HCT116 (cell line): ENCODE results near the gene CD3G. TPM values are rescaled to one million over a fixed set of nuclear protein-coding genes. Genes with fewer than 3 reads are reported as not detected.

ENCODE experiments used
- ATAC-seq: fragments of 200-7000 bp; cut with Tn5 transposase; 2 replicates; pipeline ENCODE4 v1.9.1; 2020; ENCODE audit warnings: mild to moderate bottlenecking, moderate library complexity
- BruUV-seq: library from RNA; stranded (reverse); fragments of 400-500 nt; replicated peaks from 2 replicates; lab custom pipeline; 2021; lab: Mats Ljungman, UMichigan
- CTCF ChIA-PET: fragments of 300-600 bp; sonication (Branson Sonifier 250); formaldehyde crosslinking; loops from one replicate; lab custom pipeline; 2021; ENCODE audit warnings: antibody characterized with exemption; lab: Charles Lee
- POLR2A ChIA-PET: fragments of 300-600, 350-600 bp; sonication (Branson Sonifier 250); formaldehyde crosslinking; loops from one replicate; lab custom pipeline; 2021; ENCODE audit warnings: antibody characterized with exemption; lab: Charles Lee
- RAD21 ChIA-PET, 2 experiments: fragments of 300-600 bp; sonication (Branson Sonifier 250); formaldehyde crosslinking; loops; one replicate each; lab custom pipeline; 2023; ENCODE audit warnings: low total read pairs in 2 of 2; ENCODE audit not compliant: uncharacterized antibody in 2 of 2, unreplicated experiment in 2 of 2, low non-redundant PET in 1 of 2; lab: Charles Lee
- DNase-seq: peaks from one replicate; pipeline ENCODE4 v3.0.0-alpha.2; 2010; ENCODE audit warnings: low read depth, low spot score
- H2AFZ ChIP-seq: fragments of 200-600 bp; shearing (Covaris generic), sonication (generic); 2 replicates; pipeline ENCODE4 v1.6.1; 2017; ENCODE audit warnings: low read depth, mixed run types, mixed read lengths, antibody characterized with exemption, low read length; ENCODE audit not compliant: poor library complexity, severe bottlenecking
- H3K27ac ChIP-seq: 2 replicates; pipeline ENCODE4 v1.5.1; 2012; ENCODE audit warnings: low read depth, low read length
- H3K27me3 ChIP-seq: fragments of 200-600 bp; sonication (generic); 2 replicates; pipeline ENCODE4 v1.6.1; 2016; ENCODE audit warnings: mixed run types, low read length, mixed read lengths; ENCODE audit not compliant: insufficient read depth
- H3K36me3 ChIP-seq, 2 experiments: fragments of 200-500 bp in 1 of 2; fragments of 200-600 bp in 1 of 2; sonication (Bioruptor generic) in 1 of 2; sonication (generic) in 1 of 2; 2 replicates each; pipeline versions ENCODE4 v1.5.1 to v1.6.1; 2014 to 2016; ENCODE audit warnings: low read length in 2 of 2, inconsistent platforms in 1 of 2, mixed read lengths in 1 of 2, mixed run types in 1 of 2; ENCODE audit not compliant: insufficient read depth in 2 of 2, control insufficient read depth in 1 of 2
- H3K4me1 ChIP-seq, 2 experiments: fragments of 200-600 bp in 1 of 2; sonication (generic) in 1 of 2; 2 replicates each; pipeline versions ENCODE4 v1.5.1 to v1.6.1; 2012 to 2017; ENCODE audit warnings: low read length in 2 of 2, inconsistent platforms in 1 of 2, mild to moderate bottlenecking in 1 of 2, mixed read lengths in 1 of 2, mixed run types in 1 of 2, moderate library complexity in 1 of 2; ENCODE audit not compliant: insufficient read depth in 2 of 2, control insufficient read depth in 1 of 2
- H3K4me2 ChIP-seq: fragments of 200-600 bp; sonication (generic); 2 replicates; pipeline ENCODE4 v1.6.1; 2017; ENCODE audit warnings: mixed run types, low read length, mixed read lengths
- H3K4me3 ChIP-seq, 2 experiments: fragments of 200-600 bp in 1 of 2; sonication (generic) in 1 of 2; replicated peaks in 1 of 2; 2 replicates each; pipeline ENCODE4 v1.5.1; 2011 to 2016; ENCODE audit warnings: low read length in 2 of 2, control low read depth in 1 of 2, low read depth in 1 of 2, mild to moderate bottlenecking in 1 of 2, mixed read lengths in 1 of 2, mixed run types in 1 of 2
- H3K79me2 ChIP-seq: fragments of 200-600 bp; sonication (generic); 2 replicates; pipeline ENCODE4 v1.6.1; 2017; ENCODE audit warnings: mild to moderate bottlenecking, mixed run types, low read length, moderate library complexity, mixed read lengths; ENCODE audit not compliant: insufficient read depth
- H3K9ac ChIP-seq: fragments of 200-600 bp; sonication (generic); 2 replicates; pipeline ENCODE4 v1.6.1; 2016; ENCODE audit warnings: low read length, mixed read lengths
- H3K9me2 ChIP-seq: fragments of 200-600 bp; sonication (generic), shearing (Covaris generic); 2 replicates; pipeline ENCODE4 v1.6.1; 2017; ENCODE audit warnings: mixed run types, mild to moderate bottlenecking, moderate library complexity; ENCODE audit not compliant: insufficient read depth
- H3K9me3 ChIP-seq, 2 experiments: fragments of 200-500 bp in 1 of 2; fragments of 200-600 bp in 1 of 2; sonication (Bioruptor generic) in 1 of 2; sonication (generic) in 1 of 2; 2 replicates each; pipeline ENCODE4 v1.6.1; 2014 to 2017; ENCODE audit warnings: low read length in 2 of 2, mixed read lengths in 2 of 2, inconsistent platforms in 1 of 2, low read depth in 1 of 2, mild to moderate bottlenecking in 1 of 2, mixed run types in 1 of 2, moderate library complexity in 1 of 2; ENCODE audit not compliant: control insufficient read depth in 1 of 2, insufficient read depth in 1 of 2
- H4K20me1 ChIP-seq: fragments of 200-600 bp; sonication (generic), shearing (Covaris generic); 2 replicates; pipeline ENCODE4 v1.6.1; 2017; ENCODE audit warnings: mixed run types, mild to moderate bottlenecking, moderate library complexity; ENCODE audit not compliant: insufficient read depth
- CBX3 ChIP-seq: IDR thresholded peaks from 2 replicates; pipeline ENCODE4 v1.6.1; 2012; ENCODE audit warnings: low read depth
- CEBPB ChIP-seq: IDR thresholded peaks from 2 replicates; pipeline ENCODE4 v1.6.1; 2012; ENCODE audit warnings: low read depth
- EGR1 ChIP-seq: IDR thresholded peaks from 2 replicates; pipeline ENCODE4 v1.6.1; 2012; ENCODE audit warnings: low read depth
- ELF1 ChIP-seq: IDR thresholded peaks from 2 replicates; pipeline ENCODE4 v1.6.1; 2012; ENCODE audit warnings: low read depth, borderline replicate concordance
- EZH2phosphoT487 ChIP-seq: fragments of 200-600 bp; IDR thresholded peaks from 2 replicates; pipeline ENCODE4 v1.6.1; 2018; ENCODE audit warnings: antibody characterized with exemption, borderline replicate concordance
- FOSL1 ChIP-seq: IDR thresholded peaks from 2 replicates; pipeline ENCODE4 v1.6.1; 2012; ENCODE audit warnings: low read depth
- POLR2A ChIP-seq: IDR thresholded peaks from 2 replicates; pipeline ENCODE4 v1.7.0; 2011; ENCODE audit warnings: borderline replicate concordance; ENCODE audit not compliant: insufficient read depth, insufficient read length; ENCODE audit errors: extremely low read depth
- POLR2AphosphoS5 ChIP-seq: IDR thresholded peaks from 2 replicates; pipeline ENCODE4 v1.6.1; 2011; ENCODE audit warnings: mild to moderate bottlenecking, low read depth, low read length, moderate library complexity
- SIN3A ChIP-seq: IDR thresholded peaks from 2 replicates; pipeline ENCODE4 v1.6.1; 2012; ENCODE audit warnings: low read depth
- SP1 ChIP-seq: IDR thresholded peaks from 2 replicates; pipeline ENCODE4 v1.6.1; 2012; ENCODE audit warnings: low read depth
- SRF ChIP-seq: IDR thresholded peaks from 2 replicates; pipeline ENCODE4 v1.6.1; 2012; ENCODE audit warnings: low read depth
- YY1 ChIP-seq: IDR thresholded peaks from 2 replicates; pipeline ENCODE4 v1.6.1; 2011; ENCODE audit warnings: low read length, low read depth, moderate library complexity, mild to moderate bottlenecking; ENCODE audit not compliant: insufficient replicate concordance; ENCODE audit errors: extremely low read depth
- ZFX ChIP-seq: fragments of 450-650 bp; IDR thresholded peaks from 2 replicates; pipeline ENCODE4 v1.6.1; 2017
- ZNF274 ChIP-seq: fragments of 200-500 bp; sonication (Bioruptor generic); IDR thresholded peaks from 2 replicates; pipeline ENCODE4 v1.6.1; 2014; ENCODE audit warnings: mild to moderate bottlenecking, low read depth, low read length, inconsistent platforms
- intact Hi-C: fragments of 100-400 bp; cut with micrococcal nuclease; formaldehyde crosslinking; loops from 2 replicates; pipeline ENCODE4 v1.10.0; 2022
- total RNA-seq: library from RNA; stranded (reverse); gene quantifications from one replicate; pipeline ENCODE4 v1.2.1, GENCODE V29; 2021; ENCODE audit not compliant: unreplicated experiment
- TF ChIP-seq, protein P1 (sequence below): IDR thresholded peaks from 2 replicates; pipeline ENCODE4 v1.6.1; 2011; ENCODE audit warnings: mild to moderate bottlenecking, low read length, moderate library complexity; ENCODE audit not compliant: insufficient replicate concordance; ENCODE audit errors: extremely low read depth
- TF ChIP-seq, protein P2 (sequence below), 3 experiments: fragments of 200-600 bp in 1 of 3; sonication (generic) in 1 of 3; IDR thresholded peaks in 2 of 3; conservative IDR thresholded peaks in 1 of 3; 2 replicates each; pipeline ENCODE4 v1.5.1; 2012 to 2017; ENCODE audit warnings: low read depth in 2 of 3, low read length in 2 of 3, antibody characterized with exemption in 1 of 3, borderline replicate concordance in 1 of 3, control low read depth in 1 of 3, mild to moderate bottlenecking in 1 of 3, mixed read lengths in 1 of 3, mixed run types in 1 of 3, moderate library complexity in 1 of 3; ENCODE audit not compliant: insufficient read depth in 1 of 3
- TF ChIP-seq, protein P3 (sequence below): IDR thresholded peaks from 2 replicates; pipeline ENCODE4 v1.6.1; 2012; ENCODE audit warnings: low read depth
- TF ChIP-seq, protein P4 (sequence below): IDR thresholded peaks from 2 replicates; pipeline ENCODE4 v1.6.1; 2012

The CD3G gene
- total RNA-seq, 1 experiment from 2014 or later = 0.20 TPM

DNA sequence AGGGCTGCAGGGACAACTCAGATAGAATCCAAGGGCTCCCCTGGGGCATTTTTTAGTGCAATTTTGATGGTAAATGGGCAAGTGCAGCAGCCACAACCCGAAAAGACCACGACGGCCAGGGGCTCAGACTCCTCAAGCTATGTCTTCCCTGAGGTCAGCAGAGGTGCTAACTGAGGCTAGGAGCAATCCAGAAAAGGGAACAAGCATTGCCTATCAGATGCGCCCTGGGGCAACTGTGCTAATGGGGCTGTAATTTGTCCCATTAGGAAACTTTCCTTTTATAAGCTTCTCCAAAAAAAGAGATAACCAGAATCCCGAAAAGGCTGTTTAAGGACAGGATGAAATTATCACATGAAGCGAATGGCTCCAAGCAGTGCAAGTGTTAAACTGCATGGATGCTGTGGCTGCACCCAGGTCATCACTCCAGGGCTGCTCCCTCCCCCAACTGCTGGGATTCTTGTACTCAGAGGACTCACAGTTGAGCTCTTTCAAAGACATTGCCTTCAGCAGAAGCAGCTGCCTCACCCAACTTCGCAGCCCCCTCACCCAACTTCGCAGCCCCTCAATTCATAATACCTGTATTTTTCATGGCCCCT lies 42.4 kb upstream of the CD3G start:
- no peaks in the 10 kb centered on the region for H3K79me2 ChIP-seq
- no peaks in the 10 kb centered on the region for H3K9me3 ChIP-seq
- H3K27me3 ChIP-seq = peaks cover 17% of the 10 kb centered on the region; the same call in 1 of the 2 replicates
- DNase-seq (no peak), ATAC-seq (no peak)
- H3K27ac ChIP-seq = no peak overlapping the region
- POLR2A ChIA-PET = interaction anchor here (0.7 kb wide), 1 partner anchor 9 kb away, joined by 3 read pairs; no protein-coding TSS in a partner anchor
- H3K9ac ChIP-seq = no peak overlapping the region
- no TSS peak for BruUV-seq
- no peak overlapping the region for H2AFZ ChIP-seq
- no peaks in the 10 kb centered on the region for H3K4me1 ChIP-seq
- CTCF ChIA-PET = no interaction called here
- RAD21 ChIA-PET = no interaction called here
- H3K4me2 ChIP-seq = no peak overlapping the region
- TF ChIP-seq, protein P1, sequence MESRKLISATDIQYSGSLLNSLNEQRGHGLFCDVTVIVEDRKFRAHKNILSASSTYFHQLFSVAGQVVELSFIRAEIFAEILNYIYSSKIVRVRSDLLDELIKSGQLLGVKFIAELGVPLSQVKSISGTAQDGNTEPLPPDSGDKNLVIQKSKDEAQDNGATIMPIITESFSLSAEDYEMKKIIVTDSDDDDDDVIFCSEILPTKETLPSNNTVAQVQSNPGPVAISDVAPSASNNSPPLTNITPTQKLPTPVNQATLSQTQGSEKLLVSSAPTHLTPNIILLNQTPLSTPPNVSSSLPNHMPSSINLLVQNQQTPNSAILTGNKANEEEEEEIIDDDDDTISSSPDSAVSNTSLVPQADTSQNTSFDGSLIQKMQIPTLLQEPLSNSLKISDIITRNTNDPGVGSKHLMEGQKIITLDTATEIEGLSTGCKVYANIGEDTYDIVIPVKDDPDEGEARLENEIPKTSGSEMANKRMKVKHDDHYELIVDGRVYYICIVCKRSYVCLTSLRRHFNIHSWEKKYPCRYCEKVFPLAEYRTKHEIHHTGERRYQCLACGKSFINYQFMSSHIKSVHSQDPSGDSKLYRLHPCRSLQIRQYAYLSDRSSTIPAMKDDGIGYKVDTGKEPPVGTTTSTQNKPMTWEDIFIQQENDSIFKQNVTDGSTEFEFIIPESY = no peak
- TF ChIP-seq ZFX (no peak), CEBPB (no peak), FOSL1 (no peak), CBX3 (no peak), YY1 (no peak), POLR2A (no peak), ZNF274 (no peak), SP1 (no peak), SIN3A (no peak), POLR2AphosphoS5 (no peak), EZH2phosphoT487 (no peak), EGR1 (no peak), ELF1 (no peak), SRF (no peak)
- TF ChIP-seq, protein P2, sequence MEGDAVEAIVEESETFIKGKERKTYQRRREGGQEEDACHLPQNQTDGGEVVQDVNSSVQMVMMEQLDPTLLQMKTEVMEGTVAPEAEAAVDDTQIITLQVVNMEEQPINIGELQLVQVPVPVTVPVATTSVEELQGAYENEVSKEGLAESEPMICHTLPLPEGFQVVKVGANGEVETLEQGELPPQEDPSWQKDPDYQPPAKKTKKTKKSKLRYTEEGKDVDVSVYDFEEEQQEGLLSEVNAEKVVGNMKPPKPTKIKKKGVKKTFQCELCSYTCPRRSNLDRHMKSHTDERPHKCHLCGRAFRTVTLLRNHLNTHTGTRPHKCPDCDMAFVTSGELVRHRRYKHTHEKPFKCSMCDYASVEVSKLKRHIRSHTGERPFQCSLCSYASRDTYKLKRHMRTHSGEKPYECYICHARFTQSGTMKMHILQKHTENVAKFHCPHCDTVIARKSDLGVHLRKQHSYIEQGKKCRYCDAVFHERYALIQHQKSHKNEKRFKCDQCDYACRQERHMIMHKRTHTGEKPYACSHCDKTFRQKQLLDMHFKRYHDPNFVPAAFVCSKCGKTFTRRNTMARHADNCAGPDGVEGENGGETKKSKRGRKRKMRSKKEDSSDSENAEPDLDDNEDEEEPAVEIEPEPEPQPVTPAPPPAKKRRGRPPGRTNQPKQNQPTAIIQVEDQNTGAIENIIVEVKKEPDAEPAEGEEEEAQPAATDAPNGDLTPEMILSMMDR (IDR thresholded peaks at IDR 0.05 in 2 of 3, conservative IDR thresholded peaks at IDR 0.05 in 1 of 3; ENCODE audit: borderline replicate concordance in 1 of 3, insufficient read depth in 1 of 3, low read depth in 2 of 3, low read length in 2 of 3) = no peak
- TF ChIP-seq, protein P3, sequence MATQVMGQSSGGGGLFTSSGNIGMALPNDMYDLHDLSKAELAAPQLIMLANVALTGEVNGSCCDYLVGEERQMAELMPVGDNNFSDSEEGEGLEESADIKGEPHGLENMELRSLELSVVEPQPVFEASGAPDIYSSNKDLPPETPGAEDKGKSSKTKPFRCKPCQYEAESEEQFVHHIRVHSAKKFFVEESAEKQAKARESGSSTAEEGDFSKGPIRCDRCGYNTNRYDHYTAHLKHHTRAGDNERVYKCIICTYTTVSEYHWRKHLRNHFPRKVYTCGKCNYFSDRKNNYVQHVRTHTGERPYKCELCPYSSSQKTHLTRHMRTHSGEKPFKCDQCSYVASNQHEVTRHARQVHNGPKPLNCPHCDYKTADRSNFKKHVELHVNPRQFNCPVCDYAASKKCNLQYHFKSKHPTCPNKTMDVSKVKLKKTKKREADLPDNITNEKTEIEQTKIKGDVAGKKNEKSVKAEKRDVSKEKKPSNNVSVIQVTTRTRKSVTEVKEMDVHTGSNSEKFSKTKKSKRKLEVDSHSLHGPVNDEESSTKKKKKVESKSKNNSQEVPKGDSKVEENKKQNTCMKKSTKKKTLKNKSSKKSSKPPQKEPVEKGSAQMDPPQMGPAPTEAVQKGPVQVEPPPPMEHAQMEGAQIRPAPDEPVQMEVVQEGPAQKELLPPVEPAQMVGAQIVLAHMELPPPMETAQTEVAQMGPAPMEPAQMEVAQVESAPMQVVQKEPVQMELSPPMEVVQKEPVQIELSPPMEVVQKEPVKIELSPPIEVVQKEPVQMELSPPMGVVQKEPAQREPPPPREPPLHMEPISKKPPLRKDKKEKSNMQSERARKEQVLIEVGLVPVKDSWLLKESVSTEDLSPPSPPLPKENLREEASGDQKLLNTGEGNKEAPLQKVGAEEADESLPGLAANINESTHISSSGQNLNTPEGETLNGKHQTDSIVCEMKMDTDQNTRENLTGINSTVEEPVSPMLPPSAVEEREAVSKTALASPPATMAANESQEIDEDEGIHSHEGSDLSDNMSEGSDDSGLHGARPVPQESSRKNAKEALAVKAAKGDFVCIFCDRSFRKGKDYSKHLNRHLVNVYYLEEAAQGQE = no peak
- TF ChIP-seq, protein P4, sequence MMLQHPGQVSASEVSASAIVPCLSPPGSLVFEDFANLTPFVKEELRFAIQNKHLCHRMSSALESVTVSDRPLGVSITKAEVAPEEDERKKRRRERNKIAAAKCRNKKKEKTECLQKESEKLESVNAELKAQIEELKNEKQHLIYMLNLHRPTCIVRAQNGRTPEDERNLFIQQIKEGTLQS = no peak
- intact Hi-C loops = no loop called here
- H3K4me3 ChIP-seq = no peak overlapping the region
- no peaks in the 10 kb centered on the region for H3K36me3 ChIP-seq
- H4K20me1 ChIP-seq = no peaks in the 10 kb centered on the region
- no peaks in the 10 kb centered on the region for H3K9me2 ChIP-seq
